HG02973 (cell line): ENCODE results near the gene GK.
"Not testable (repeated sequence)": the region's sequence is repeated elsewhere in the genome, so short reads cannot be mapped to it uniquely, and the experiment has no call there.

Source experiments
- ATAC-seq: cut with Tn5 transposase; IDR thresholded peaks from one replicate; pipeline ENCODE4 v1.9.1; 2021; ENCODE audit warnings: moderate library complexity; ENCODE audit not compliant: unreplicated experiment

The GK gene

DNA sequence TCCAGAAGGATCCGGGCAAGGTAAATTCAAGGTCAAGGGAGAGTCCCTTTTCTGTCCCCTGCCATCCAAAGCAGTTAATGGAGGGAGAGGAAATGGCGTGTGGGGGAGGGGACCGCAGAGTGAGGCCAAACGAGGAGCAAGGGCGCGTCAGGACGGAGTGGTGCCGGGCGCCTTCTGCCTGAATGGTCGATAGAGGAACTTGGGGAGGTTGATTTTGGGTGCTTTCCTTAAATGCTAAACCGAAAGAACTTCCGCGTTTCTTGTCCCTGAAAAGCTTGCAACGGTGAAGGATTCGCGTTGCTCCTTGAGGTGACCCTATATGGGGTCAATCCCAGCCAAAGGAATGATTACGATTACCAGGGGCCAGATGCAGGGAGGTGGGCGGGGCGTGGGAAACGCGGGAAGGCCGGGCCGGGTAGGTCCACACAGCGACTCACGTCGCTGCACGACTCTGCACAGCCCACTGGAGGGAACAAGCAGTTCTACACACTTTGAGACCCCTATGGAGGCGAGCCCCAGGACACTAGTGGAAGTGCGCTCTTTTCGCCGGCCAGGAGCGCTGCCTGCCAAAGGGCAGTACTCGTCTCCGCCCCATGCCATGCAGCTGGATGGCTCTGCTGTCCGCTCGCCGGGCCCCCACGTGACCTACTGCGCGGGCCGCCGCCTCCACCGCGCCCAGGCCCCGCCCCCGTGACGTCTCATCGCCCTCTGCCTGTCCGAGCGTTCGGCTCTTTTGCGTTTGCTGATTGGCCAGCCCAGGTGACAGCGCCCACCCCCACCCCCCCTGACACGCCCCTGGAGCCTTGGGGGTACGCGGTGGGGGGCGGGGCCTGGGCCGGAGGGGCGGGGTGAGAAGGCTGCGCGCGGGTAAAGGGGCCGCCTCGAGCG lies 452 bp upstream of the GK start:
- peak; percentile 87 for ATAC-seq

DNA sequence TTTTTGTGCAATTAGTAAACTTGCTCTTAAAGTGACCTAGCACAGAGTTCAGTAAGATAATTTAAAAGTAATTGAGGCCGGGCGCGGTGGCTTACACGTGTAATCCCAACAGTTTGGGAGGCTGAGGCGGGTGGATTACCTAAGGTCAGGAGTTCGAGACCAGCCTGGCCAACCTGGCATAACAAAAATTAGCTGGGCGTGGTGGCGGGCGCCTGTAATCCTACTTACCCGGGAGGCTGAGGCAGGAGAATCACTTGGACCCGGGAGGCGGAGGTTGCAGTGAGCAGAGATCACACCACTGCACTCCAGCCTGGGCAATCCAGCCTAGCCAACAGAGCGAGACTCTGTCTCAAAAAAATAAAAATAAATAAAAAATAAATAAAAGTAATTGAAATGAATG lies 1.2 kb downstream of the GK start:
- ATAC-seq: not testable (repeated sequence)

DNA sequence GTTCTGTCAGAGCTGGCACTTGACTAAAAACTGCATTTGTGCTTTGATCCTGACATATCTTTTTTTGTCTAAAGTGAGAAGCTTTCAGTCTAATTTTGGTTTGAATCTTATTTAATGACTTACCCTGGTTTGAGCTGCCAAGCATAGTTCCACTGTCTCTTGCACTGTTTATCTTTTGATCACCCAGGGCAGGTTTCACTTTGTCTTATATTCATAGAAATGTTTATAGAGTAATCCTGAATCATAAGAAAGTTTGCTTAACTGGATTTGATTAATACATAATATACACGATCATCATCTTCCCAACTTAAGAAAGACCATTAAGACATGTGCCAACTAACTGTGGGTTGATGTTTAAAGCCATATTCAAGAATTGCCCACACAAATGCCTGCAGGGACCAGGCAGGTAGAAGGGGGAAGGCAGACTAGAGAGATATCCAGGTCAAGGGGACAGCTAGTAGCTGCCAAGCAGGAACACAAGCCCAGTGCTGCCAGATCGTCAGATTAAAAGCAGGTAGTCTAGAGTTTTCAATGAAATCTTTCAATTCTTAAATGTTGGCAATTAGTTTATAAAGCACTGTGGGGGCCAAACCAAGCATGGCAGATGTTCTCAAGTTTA lies 1.9 kb downstream of the GK start:
- ATAC-seq: no peak

DNA sequence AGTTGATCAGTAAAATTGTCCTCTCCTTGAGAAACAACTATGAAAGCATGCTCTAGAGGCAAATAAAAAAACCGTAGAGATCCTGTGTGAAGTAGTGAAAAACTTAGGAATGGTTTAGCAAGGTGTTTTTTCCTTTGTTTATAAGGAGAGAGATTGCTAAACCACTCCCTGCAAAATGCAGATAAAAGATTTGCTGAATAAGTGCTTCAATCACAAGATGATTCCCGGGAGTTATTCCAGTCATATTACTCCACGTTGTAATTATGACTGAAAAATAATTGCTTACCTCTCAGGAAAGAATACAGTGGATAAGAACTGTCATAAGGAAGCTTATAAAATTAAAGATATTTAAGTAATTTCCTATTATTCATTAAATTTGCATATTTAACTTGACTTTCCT lies 2.8 kb downstream of the GK start:
- no peak for ATAC-seq

DNA sequence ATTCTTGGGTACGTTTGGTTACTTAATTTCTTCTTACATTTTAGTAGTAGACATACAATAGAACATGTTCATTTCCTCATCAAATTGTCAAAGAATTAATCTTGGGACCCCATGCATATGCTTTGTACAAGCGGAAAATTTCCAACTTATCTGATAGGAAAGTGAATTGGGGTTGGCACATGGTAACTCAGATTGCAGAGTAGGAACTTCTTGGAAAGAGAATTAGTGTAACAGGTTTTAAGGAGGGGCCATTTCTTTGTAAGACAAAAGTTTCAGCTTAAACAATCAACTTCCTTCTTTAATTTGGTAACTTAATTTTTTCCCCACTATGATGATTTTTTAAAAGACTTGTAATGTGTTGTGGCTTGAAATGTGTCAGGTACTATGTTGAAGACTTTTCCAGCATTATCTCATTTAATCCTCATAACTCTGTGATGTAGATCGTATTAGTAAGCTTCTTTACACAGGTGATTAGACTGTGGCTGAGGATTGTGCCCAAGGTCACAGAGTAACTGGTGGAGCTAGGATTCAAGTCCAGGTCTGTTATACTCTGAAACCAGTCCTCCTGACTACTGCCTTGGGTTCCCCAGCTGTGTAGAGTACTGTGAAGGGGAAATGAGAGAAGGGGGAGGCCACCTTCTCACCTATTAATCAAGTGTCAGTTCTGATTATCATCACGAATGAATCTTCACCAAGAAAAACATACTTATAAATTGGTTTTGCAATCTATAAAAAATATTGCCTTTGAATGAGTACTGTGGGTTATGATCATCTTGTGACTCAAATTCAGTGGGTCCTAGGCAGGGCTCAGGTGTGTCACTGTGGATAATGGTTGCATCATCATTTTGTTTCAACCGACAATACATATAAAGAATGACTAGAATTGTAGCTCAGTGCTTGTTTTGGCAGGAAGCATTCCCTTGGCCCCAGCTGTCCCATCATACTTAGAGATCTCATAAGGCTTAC lies 4.3 kb downstream of the GK start:
- ATAC-seq: no peak

DNA sequence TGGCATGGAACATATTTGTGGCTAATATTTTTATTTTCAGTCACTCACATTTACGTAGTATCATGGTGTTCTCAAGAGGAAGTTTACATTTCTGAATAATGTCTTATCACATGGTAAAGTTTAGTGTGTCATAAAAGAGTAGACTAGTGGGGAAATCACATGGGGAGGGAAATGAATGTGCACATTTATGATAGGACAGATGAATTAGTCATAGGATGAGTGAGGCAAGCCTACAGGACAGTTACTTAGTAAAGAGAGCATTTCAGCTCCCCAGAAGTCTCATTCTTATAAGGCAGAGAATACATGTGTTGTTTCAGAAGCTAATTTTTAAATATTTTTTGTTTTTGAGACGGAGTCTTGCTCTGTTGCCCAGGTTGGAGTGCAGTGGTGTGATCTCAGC lies 6.2 kb downstream of the GK start:
- no peak for ATAC-seq

DNA sequence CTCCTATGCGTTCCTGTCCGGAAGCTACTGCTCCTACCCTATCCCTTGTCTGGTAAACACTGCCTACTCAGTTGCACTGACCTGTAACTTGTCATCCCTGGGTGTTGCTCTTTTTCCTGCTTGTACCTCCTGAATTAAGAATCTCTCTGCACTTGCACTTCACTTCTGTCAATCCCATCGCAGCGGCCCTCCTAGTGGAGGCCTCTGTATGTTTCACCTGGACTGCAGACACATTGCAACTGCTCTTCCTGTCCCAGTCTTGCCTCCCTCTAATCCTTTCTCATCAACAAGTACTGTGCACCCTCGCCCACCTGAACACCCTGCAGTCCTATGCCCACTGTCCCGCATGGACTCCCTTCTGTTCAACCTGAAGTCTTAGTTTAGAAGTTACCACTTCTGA lies 8.0 kb downstream of the GK start:
- no peak for ATAC-seq

DNA sequence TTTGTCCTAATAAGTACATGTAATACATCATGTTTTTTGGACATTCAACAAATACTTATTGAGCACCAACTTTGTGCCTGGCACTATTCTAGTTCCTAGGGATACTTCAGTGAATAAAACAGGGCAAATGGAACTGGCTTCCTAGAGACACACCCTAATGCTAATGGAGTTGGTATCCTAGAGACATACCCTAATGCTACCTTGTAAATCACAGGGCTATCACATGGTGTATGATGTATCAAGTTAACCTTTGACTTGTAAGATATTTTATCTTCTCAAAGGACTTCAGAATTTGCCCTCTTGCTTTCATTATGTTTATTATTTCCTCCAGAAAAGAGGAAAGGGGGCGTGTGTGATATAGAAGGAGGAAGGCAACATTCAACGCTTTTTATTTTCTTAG lies 10.1 kb downstream of the GK start:
- ATAC-seq: no peak

DNA sequence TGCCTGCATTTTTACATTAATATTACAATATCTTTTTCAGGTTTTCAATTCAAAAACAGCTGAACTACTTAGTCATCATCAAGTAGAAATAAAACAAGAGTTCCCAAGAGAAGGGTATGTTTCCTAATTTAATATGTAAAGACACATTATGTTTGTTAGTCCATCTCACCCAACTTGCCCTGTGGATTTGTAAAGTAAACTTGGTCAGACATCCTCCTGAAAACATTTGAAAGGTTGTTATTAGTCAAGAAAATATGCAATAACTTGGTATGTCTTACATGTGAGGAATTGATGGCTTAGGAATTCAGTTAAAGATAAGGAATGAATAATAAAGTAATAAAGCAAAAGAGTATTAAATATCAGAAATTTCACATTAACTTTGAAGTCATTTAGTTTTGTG lies 12.2 kb downstream of the GK start:
- ATAC-seq: no peak

DNA sequence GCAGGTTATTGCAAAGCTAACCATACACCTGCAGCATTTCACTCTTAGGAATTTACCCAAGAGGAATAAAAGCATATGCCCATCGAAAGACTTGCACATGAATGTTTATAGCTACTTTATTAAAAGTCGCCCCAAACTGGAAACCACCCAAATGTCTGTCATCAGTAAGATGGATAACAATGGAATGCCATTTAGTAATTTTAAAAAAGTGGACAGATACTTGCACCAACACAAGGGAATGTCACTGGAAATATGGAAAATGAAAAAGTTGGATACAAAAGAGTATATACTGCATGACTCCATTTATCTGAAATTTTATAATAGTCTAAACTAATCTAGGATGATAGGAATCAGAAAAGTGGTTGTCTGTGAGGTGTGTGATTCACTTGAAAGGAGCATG lies 12.9 kb downstream of the GK start:
- no peak for ATAC-seq

DNA sequence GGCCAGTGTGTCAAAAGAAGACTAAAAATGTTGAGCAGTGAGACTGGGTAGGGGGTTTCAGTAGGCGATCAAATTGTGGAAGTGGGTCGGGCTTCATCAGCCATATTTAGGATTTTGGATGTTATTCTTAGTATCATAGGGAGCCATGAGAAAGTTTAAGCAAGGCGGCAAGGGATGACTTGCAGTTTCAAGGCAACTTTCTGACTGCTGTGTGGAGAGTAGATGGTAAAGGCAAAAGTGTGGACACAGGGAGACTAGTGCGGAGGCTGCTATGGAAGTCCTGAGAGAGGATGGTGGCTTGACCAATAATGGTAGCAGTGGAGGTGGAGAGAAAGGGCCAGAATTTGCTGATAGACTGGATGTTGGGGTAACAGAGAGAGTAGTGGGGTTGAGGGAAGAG lies 15.4 kb downstream of the GK start:
- ATAC-seq: no peak

DNA sequence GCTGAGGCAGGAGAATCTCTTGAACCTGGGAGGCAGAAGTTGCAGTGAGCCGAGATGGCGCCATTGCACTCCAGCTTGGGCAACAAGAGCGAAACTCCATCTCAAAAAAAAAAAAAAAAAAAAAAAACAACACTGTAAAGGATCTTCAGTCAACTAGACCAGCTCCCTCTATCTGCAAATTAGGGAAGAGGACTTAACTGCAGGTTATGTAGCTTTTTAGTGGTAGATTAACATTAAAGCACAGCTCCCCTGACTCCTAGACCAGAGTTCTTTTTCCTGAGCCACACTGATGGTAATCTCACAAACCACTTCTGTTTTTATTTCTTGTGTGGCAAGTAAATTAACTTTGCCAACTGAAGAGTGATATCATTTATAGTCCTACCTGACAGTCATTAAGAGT lies 18.0 kb downstream of the GK start:
- not testable (repeated sequence) for ATAC-seq

DNA sequence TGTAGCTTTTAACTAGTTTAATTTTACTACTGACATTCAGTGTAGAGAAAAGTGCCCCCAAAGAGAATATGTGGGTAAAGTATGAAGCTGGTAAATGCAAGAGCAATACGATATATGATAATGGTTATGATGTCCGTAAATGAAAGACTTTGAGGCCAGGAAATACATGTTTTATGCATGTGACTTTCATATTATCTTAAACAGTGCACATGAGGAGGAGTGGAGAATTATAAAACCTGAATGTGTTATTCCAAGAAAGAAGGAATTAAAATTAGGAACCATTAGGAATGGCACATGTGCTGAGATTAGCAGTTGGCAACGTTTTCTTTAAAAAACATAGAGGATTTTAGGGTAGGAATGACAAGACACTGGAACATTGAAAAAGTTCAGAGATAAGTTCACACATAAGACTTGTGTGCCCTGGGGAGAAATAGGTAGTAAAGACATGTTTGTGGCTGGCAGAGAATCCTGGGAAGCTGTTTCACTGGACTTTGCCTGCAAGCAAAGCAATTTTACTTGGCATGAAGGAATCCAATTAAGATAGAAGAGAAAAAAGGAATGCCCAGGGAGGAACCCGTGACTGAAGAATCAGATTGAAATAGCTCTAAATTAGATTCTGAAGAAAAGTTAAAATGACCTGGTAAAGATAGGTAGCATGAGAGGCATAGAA lies 20.0 kb downstream of the GK start:
- ATAC-seq: no peak

DNA sequence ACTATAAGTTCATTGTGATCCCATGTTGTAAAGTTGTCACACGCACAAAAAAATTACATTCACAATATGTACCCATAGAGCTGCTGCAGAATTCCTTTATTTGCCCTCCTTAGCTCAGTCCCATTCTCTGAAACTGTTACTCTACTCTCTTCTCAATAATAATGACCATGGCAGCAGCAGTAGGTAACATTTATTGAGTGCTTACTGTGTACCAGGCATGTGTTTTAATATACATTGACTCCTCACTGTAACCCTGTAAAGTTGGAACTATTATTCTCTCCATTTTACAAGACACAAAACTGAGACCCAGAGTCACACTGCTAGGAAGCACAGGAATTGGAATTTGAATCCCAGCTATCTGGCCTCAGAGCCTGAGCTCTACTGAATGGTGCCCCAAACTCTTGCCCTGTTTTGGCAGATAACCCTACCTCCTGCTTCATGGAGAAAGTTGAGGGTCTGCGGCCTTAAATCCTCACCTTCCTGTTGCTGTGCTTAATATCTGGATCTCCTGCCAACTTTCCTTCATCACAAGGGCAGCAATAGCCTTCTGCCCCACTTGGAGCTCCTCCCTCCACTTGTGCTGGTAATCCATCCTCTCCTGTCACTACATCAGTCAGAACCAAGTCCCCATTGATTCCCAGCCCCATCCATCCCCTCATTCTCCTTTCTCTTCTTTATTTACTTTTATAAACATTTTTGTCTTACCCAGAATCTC lies 20.8 kb downstream of the GK start:
- no peak for ATAC-seq

DNA sequence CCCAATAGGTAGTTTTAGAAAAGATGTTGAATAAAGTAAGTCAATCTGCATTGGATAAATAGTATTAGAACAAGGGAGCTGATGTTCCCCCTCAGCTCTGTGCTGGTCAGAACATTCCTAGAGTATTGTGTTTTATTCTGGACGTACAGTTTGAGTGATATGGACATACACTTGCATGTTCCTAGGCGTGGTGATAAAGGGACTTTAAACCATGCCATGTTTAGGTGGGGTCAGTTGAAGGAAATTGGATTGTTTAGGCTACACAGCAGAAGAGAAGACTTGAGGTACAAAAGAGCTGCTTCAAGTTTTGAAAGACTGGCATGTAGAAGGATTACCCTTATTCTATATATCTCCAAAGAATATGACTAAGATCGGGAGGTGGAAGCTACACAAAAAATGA lies 21.6 kb downstream of the GK start:
- ATAC-seq: no peak

DNA sequence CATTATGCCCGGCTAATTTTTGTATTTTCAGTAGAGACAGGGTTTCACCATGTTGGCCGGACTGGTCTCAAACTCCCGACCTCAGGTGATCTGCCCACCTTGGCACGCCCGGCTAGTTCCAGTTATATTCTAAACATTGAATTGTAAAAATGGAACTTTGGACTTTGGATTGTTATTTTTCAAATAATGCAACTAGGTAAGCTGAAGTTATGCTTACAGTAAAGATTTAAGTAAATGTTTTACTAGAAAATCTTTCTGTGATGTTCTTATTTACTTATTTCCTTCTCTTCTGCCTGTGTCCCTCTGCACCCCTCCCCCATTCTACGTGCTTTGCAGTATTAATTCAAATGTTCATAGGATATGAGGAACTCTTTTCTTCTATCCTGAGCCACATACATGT lies 26.1 kb downstream of the GK start:
- ATAC-seq: no peak

DNA sequence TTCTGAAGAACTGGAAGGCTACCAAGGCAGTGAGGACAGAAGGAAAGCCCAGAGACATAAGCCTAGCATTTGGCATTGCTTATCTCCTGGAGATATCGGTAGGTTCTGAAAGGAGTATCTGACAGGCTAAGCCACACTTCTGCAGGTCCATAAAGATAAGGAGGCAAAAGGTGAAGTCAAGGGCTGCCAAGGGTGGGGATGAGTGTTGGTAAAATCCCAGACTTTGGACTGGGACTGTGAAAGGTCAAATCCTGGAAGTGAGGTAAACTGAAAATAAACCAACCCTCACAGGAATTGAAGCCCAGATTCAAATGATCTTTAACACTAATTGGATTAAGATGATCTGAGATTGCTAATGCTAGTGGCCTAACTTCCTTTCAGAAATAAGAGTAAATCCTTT lies 27.4 kb downstream of the GK start:
- no peak for ATAC-seq

DNA sequence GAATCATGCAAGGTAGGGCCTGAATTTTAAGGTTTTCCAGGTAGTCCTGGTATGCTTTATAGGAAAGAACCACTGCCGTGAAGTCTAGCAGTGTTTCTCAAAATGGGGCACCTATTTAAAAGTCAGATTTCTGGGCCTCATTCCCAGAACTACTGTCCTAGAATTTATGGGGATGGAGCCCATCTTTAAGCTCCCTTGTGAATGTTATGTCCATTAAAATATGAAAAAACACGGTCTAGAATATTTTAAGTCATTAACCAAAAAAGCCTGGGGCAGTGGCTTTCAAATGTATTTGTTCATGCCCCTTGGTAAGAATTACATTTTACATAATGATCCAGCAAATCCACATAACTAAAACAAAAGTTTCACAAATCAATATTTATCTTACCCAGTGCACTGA lies 35.4 kb downstream of the GK start:
- ATAC-seq: no peak

DNA sequence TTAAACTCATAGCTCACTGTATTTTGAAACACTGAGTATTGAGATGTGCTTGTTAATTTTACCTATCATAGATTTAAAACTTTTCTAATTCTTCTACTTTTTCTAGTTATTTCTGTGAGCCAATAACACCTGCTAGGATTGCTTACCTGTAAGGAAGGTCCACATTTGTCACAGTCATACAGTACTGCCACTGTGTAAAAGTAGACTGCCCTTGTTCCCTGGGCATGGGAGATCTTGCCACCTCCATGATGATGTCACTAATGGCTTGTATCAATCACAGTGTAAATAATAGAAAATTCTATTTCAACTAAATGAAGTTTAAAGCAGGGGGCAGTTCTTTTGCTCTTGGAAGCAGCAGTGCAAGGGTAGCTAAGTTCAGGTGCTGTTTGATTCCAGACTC lies 35.9 kb downstream of the GK start:
- no peak for ATAC-seq

DNA sequence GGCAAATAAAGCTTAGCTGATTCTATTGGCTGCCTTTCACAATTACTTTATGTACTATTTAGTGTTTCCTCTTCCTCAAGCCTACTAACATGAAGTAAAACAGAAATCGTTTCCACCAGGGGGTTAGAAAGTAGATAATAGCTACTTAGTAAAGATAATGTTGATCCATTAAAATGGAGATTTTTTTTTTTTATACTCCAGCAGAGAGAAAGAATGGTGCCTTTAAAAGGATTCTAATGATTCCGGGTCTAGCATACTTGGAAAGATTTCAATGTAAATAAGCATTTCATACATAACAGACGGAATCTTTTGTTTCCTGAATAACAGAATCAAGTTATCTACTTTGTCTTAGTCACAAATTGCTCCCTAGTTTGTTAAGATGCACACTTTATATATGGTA lies 37.1 kb downstream of the GK start:
- ATAC-seq: no peak
